Pons (tissue), 1 donor: ENCODE results near the gene KLC3.

Source experiments
- DNase-seq: peaks from one replicate; pipeline ENCODE4 v3.0.0-alpha.2; 2016; ENCODE audit warnings: low spot score

The KLC3 gene

DNA sequence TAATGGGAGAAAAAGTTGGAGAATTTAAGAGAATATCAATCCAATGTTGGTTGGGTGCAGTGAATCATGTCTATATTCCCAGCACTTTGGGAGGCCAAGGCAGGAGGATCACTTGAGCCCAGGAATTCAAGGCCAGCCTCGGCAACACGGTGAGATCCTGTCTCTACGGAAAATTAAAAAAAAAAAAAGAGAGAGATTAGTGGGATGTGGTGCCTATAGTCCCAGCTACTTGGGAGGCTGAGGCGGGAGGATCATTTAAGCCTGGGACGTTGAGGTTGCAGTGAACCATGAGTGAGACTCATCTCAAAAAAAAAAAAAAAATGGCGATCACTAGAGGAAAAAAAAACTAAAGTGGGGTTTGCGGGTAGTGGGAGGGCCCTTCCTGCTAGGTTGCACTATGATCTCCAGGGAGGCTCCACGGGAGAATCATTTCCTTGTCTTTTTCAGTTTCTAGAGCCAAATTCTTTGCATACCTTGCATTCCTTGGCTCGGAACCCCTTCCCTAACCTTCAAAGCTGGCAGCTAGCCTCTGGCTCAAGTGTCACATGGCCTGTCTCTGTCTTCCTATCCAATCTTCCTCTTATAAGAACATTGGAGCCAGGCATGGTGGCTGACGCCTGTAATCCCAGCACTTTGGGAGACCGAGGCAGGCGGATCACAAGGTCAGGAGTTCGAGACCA, 35.6 kb downstream of the KLC3 start:
- DNase-seq, result no peak

DNA sequence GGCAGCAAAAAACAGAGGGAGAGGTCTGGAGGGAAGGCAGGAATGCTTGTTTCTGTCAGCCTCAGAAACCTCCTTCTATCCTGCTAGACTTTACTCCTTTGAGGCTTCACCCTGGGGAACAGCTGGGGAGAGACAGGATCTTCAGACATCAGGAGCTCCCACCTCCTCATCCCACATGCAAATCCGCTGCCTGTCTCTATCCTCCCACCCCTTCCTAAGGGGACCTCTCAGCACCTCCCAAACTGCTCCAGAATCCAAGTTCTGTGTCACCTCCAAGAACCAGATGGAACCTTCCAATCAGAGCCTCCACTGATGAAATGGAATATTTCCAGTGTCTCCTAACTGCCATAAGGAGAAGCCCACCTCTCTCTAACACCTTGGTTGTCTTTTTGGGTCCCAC, 39.6 kb downstream of the KLC3 start:
- DNase-seq, result no peak

DNA sequence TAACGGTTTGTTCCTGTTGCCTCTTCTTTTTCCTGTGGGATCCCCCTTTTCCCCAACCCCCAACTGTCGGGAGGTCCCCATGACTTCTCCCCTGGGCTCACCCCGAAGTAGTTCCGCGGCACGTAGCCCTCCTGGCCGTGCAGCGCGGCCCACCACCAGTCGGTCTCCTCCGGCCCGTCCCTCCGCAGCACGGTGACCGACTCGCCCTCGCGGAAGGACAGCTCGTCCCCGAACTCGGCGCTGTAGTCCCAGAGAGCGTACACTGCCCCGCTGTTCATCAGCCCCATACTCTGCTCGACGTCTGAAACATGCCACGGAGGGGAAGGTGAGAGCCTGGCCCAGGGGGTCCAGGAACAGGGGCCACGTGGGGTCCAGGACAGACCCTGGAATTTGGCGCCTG, 41.9 kb downstream of the KLC3 start:
- no peak for DNase-seq

DNA sequence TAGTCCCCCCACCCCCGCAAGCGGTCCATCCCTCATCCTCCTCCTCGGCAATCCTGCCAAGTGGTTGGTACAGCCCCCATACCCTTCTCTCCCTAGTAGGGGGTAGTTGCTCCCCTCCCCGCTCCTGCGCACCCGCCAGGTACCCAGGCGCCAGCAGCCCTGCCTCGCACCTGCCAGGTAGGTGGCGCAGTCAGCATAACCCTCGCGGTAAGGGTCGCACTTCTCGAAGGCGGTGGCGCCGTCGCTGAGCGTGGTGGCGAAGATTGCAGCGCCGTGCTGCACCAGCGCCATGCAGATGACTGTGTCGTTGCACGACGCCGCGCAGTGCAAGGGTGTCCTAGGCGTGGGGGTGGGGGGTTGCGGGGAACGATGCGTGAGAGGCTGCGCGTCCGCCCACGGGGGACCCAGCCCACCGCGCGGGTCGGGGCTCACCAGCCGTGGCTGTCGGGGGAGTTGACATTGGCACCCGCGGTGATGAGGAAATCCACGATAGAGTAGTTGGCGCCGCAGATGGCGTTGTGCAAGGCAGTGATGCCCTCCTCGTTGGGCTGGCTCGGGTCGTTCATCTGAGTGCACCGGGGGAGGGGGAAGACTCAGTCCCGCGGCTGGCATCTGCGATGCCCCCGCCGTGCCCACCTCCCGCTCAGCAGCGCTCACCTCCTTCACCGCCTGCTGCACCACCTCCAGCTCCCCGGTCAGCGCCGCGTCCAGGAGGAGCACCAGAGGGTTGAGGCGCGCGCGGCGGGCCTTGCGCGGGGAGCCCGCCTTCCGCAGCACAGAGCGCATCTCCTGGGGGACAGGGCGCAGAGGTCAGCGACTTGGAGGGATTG, 45.1 kb downstream of the KLC3 start:
- DNase-seq, result no peak

DNA sequence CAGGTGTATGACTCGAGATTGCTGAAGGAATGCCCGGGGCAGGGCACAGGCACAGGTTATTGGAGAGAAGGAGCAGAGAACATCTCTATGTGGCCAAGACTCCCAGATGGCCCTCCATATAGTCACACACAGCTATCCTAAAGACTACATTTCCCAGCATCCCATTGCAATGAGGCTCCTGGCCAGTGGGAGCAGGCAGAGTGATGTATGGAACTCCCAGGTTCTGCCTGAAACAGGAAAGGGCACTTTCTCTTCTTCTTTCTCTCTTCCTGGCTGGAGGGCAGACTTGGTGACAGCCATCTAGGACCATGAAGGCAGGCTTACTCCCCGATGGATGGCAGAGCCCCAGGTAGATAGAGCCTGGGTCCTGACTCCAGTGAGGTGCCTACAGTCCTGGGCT, 50.8 kb downstream of the KLC3 start:
- no peak for DNase-seq

DNA sequence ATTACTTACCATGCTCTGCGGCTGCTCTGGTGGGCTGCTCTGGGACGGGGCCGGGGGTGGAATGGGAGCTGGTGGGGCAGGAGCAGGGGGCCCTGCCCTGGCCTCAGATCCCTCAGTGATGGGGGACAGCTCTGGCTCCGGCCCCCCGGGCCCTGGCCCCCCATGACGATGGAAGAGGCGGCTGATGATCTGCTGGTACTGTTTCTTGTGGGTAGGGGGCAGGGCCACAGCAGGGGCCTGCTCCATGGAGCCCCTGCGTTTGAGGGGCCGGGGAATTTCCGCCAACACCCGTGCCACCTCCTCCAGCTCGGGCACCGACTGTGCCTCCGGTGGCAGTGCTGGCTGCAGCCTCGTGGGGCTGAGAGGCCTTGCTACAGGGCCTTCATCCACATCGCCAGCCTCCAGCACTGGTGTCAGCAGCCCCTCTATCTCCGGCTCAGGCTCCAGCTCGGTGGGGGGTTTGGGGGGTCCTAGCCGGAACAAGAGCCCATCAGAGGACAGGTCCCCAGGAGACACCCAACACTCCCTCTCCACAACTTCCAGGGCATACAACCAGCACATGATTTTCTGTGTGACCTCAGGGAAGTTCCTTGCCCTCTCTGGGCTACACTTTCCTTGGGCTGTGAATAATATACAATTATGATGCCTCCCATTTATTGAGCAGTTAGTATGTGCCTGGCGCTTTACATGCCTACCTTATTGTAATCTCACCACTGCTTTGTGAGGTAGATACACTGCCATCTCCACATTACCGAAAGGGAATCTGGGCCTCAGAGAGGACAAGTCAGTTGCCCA, 51.5 kb downstream of the KLC3 start:
- no peak for DNase-seq

DNA sequence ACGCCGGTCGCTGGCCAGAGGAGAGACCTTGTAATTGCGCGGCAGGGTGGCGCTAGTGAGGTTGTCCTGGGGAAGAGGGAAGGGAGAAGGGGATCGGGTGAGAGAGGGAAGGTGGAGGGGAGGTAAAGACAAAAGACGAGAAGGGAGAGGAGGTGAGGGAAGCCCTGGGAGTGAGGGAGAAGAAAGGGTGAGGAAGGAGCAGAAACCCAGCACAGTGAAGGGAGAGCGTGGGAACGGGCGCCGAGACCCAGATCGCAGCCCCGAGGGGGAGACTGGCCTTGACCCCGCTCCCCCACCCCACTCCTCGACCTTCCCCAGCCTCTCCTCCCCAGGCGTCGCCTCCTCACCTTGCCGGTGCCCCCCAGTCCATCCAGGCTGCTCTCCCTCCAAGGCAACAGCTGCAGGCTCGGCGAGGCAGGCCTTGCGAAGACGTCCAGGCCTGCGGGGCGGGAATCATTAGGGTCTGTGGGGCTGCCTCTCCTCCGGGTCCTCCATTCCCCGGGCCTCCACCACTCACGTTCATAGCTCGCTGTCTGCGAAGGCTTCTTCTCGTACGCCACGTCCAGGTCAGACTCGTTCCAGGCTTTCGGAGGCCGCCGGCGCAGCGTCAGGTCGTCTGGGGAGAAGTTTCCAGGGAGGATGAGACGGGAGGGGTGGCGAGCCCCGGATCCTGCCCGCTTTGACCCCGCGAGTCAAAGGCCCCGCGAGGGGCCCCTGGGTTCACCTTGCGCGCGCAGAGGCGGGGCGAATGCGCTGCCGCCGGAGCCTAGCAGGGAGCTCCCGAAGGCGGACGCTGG, 55.5 kb downstream of the KLC3 start:
- DNase-seq, result no peak

DNA sequence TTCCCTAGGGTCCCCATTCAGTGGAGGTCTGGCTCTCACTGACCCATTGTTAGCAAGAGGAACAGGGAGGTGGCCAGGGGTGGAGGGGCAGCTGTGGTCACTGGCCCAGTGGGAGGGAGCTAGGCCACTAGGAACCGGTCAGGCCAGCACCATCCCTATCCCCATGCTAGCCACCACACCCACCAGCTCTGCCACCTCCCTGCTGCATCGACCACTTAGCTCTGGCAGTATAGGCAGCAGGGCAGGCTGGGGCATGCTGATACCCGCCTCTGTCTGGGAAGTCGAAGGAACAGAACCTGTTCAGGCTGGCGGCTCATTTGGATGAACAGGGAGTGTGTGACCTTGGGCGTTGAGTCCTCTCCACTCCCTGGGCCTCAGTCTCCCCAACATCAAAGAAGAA, 59.6 kb downstream of the KLC3 start:
- no peak for DNase-seq
